GM18505 (cell line): Measurements from ENCODE around the gene ASRGL1.

Experiments used
- ATAC-seq: cut with Tn5 transposase; IDR thresholded peaks from one replicate; pipeline ENCODE4 v1.9.1; 2021; ENCODE audit not compliant: unreplicated experiment
- POLR2A ChIP-seq: IDR thresholded peaks from 4 replicates; pipeline ENCODE4 v1.6.1; 2011; ENCODE audit warnings: borderline replicate concordance; ENCODE audit not compliant: insufficient read depth, insufficient read length; ENCODE audit errors: extremely low read depth

Gene ASRGL1

DNA sequence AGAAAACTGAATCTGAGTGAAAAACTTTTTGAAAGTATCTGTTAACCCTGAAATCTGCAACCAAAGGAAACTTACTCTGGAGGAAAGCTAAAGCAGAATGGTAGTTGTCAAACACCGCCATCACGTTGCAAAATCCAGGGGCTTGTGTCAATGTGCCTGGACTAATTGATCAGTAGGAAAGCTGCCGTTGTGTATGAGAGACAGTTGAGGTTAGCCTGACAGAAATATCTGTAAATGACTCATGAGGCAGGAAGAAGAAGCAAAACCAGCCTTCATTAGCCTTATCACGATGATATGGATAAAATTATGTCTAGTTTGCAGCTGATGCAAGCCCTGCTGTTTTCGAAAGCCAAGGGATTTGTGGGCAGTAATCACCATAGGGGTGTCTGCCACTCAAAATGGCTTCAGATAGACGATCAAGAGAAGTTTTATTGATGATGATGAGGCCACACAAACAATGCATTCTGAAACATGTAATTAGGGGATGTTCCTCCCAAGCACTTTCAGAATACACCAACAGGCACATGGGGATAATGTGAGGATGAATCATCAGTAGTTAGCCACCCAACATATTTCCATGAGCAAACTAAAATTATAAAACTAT lies 90.5 kb downstream of the ASRGL1 start:
- no peak for ATAC-seq
- no peak for TF ChIP-seq POLR2A

DNA sequence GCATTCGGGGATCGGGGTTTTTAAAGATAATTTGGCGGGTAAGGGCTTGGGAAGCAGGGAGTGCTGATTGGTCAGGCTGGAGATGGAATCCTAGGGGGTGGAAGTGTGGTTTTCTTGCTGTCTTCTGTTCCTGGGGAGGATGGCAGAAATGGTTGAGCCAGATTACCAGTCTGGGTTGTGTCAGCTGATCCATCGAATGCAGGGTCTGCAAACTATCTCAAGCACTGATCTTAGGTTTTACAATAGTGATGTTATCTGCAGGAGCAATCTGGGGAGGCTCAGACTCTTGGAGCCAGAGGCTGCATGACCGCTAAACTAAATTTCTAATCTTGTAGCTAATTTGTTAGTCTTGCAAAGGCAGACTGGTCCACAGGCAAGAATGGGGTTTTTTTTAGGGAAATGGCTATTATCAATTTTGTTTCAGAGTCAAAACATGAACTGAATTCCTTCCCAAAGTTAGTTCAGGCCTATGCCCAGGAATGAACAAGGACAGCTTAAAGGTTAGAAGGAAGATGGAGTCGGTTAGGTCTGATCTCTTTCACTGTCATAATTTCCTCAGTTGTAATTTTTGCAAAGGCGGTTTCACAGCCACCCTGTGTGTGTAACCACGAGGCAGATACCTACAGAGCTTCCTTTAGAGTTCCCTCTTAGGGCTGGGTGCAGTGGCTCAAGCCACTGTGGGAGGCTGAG lies 91.8 kb downstream of the ASRGL1 start:
- TF ChIP-seq POLR2A = no peak
- ATAC-seq = no peak

DNA sequence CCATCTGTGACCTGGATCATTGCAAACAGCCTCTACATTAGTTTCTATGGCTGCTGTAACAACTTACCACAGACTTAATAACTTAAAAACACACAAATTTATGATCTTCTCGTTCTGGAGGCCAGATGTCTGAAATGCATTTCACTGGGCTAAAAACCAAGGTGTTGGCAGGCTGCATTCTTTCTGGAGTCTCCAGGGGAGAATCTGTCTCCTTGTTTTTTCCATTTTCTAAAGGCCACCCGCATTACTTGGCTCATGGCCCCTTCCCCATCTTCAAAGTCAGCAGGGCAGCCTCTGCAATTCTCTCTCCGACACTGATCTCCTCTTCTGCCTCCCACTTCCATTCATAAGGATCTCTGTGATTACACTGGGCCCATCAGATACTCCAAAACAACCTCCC lies 93.2 kb downstream of the ASRGL1 start:
- ATAC-seq = no peak
- no peak for TF ChIP-seq POLR2A

DNA sequence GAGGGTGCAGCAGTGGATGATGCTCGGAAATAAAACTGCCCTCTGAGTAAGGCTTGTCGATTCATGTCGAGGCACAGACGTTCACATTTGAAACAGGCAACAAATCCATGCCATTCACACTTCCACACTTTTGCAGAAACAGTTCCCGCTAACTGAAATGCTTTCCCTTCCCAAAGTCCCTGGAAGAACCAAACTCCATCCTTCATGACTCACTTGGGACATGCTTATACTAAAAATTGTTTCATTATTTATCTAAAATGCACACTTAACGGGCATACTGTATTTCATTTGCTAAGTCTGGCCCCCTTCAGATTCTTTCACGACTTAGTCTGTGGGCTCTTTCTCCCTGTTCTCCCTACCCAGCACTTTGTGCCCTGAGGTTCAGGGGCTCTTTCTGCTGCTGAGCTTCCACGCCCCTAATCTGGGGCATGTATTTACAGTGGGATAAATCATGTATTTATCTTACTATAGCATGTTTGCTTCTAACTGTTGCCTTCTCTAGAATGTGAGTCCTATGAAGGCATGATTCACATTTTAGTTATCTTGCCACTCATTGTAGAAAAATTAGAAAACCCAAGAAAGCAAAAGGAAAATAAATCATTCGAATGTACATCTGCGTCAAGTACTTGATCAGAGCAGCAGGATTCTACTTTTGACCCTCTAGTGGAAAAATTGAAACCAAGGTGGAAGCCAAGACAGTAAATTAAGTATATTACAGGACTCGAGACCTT lies 94.1 kb downstream of the ASRGL1 start:
- no peak for ATAC-seq

DNA sequence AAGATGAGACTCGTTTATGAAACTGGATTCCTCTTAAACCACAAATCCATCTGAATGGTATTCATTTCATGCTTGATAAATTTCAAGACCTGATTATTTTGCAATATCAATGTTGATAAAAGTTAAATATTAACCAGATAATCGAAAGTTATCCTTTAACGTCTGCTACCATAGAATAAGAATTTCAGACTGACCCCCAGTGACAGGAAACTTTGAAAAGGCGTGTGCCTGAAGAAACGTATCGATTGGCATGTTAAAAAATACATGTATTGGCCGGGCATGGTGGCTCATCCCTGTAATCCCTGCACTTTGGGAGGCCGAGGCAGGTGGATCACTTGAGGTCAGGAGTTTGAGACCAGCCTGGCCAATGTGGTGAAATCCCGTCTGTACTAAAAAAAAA lies 95.4 kb downstream of the ASRGL1 start:
- no peak for TF ChIP-seq POLR2A
- no peak for ATAC-seq

More for the DNA sequence above, 94.1 kb downstream of the ASRGL1 start:
- no peak for TF ChIP-seq POLR2A

DNA sequence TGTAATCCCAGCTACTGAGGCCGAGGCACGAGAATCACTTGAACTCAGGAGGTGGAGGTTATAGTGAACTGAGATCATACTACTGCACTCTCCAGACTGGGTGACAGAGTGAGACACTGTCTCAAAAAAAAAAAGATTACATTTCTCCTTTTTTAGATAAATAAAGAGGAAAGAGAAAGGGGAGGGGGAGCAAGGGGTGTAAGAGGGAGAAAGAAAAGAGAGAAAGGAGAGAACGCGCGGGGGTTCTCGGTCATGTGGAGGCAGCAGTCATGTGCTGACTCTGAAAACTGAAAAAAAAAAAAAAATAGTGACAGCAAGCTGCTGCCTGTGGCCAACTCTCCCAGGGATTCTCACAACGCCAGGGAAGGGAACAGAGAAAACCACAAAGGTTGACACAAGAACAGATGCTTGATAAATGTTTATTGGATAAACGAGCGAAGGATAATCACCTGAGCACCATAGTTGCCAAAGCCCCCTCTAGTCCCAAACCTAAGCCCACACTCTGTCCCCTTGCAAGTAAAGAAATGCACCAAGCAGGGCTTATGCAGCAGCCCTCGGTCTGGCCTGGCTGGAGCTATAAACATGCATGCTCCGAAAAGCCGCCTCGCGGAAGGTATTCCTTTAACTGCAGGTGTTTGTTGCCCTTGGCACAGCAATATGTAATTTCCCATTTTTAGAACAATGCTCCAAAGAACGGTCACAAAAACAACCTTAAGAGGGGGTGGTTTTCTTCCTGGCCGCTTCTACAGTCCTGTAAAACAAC lies 96.1 kb downstream of the ASRGL1 start:
- ATAC-seq = no peak
- TF ChIP-seq POLR2A = no peak

DNA sequence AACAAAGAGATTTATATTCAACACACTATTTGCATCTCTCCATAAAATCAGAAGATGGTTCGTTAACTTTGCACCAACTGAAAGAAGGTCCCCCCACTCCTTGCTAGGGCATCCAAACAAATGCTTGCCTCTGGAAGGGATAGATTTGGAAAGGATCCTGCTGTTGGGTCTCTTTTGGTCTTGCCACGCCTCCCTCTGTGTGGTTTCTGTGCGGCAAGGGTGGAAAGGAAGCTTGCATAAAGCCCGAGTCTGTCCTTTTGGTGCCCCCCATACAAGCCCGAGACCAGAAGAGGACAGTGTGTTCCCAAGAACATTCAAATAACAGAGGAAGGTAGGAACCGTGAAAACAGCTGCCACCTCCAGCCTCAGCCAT lies 96.6 kb downstream of the ASRGL1 start:
- no peak for TF ChIP-seq POLR2A
- no peak for ATAC-seq

DNA sequence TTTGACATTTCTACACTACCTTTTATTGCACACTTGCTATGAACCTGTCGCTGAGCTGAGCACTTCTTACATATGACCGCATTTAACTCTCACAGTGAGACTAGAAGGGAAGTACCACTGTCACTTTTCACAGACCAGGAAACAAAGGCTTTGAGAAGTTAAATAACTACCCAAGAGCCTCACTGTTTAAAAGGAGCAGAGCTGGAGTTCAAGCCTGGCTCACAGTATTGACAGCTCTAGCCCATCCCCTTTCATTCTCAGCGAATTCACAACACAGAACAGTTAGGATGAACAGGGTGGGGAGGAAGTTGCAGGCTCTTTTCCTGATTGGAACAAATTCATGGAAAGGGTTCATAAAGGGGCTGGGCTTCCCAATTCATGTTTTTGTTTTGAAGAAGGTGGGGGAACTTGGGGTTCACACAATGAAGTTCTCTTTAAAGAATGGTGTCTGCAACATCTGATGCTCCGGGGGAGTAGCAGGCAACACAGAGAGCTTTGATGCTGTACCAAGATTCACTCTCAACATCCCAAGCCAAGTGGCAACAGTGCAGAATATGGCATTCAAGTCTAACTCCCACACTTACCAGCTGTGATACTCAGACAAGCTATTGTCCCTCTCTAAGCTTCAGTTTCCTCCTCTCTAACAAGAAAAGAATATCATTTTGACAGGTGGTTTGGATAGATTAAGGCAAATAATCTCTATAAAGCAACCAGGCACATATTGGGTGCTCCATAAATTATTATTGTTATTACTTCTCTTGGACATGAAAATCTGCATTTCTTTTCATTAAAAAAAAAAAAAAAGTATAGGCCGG lies 98.8 kb downstream of the ASRGL1 start:
- ATAC-seq = no peak
- TF ChIP-seq POLR2A = no peak

DNA sequence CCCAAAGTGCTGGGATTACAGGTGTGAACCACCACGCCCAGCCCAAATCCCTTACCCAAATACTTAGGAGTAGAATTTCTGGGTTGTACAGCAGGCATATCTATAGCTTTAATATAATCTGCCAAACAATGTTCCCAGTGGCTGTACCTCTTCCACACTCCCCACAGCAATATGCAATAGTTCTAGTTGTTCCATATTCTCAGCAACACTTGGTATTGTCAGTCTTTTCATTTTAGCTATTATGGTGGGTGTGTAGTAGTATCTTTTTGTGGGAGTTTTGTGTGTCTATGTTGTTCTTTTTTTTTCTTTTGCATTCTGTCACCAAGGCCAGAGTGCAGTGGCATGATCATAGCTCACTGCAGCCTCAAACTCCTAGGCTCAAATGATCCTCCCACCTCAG lies 100.4 kb downstream of the ASRGL1 start:
- ATAC-seq = no peak
- no peak for TF ChIP-seq POLR2A

DNA sequence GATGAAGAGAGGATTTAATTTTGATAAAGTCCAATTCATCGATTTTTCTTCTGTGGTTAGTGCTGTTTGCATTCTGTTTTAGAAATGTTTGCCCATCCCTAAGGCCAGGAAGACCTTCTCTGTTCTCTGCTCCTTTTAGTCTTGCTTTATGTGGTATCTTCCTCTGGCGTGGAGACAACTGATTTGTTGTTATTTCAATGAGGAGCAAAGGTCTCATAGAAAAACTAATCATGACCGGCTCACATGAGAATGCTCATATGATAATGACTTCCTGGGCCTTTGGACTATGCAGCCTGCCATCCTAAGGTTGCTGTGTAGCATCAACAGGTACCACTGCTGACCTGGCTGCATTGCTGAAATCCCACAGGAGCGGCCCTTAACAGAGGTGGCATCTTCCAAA lies 101.4 kb downstream of the ASRGL1 start:
- no peak for ATAC-seq
- TF ChIP-seq POLR2A = no peak

DNA sequence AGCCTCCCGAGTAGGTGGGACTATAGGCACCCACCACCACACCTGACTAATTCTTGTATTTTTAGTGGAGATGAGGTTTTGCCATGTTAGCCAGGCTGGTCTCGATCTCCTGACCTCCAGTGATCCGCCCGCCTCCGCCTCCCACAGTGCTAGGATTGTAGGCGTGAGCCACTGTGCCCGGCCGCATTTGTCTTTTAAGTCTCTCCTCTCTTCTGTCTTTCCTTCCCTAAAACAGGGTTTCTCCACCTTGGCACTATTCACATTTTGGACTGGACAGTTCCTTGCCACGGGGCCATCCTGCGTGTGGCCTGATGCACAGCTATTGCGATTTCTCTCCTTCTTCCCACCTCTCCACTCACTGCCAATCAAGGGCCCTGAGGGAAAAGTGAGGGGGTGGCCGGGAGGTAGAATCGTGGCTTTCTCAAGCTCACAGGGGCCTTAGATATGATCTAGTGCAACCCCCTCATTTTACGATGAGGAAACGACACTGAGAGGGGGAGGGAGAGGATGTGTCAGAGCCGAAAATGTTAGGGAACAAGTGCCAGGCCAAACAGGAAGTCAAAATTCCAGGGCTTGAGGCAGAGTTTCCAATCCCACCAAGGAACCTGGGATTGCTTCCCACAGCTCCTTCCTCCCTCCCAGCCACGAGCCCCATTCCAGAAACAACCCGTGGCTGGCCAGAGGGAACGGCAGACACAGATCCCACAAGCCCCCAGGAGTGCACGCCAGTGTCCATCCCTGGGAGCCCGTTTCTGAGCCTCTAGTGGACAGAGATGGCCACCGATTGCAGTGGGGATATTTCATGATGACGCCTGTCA lies 102.7 kb downstream of the ASRGL1 start:
- ATAC-seq = no peak
- no peak for TF ChIP-seq POLR2A
